Natural killer cell (primary cell): ENCODE data around the gene PBX2. TPM values are rescaled to one million over a fixed set of nuclear protein-coding genes. Genes with fewer than 3 reads are reported as not detected.

Experiments used
- ATAC-seq, 3 donors: fragments of 150-1000 bp in 2 of 3; fragments of 200-7000 bp in 1 of 3; cut with Tn5 transposase; 1 replicate in 1 of 3; 2 replicates in 2 of 3; pipeline ENCODE4 v1.10.0; 2021; ENCODE audit warnings: mild to moderate bottlenecking in 2 of 3, moderate library complexity in 2 of 3
- DNase-seq, 2 donors: peaks; one replicate each; pipeline versions ENCODE4 v3.0.0 to v3.0.0-alpha.2; 2013 to 2021; ENCODE audit warnings: mixed read lengths in 1 of 2
- H3K27ac ChIP-seq: one replicate; pipeline ENCODE4 v1.5.1; 2013; ENCODE audit warnings: mild to moderate bottlenecking, low read length
- H3K27me3 ChIP-seq: one replicate; pipeline ENCODE4 v1.6.1; 2013; ENCODE audit warnings: low read length; ENCODE audit not compliant: control insufficient read depth, insufficient read depth
- H3K36me3 ChIP-seq: one replicate; pipeline ENCODE4 v1.6.1; 2013; ENCODE audit warnings: low read length; ENCODE audit not compliant: control insufficient read depth, insufficient read depth
- H3K4me1 ChIP-seq: one replicate; pipeline ENCODE4 v1.6.1; 2013; ENCODE audit warnings: low read length; ENCODE audit not compliant: control insufficient read depth, insufficient read depth
- H3K4me3 ChIP-seq: one replicate; pipeline ENCODE4 v1.5.1; 2013; ENCODE audit warnings: low read length
- H3K9me3 ChIP-seq: one replicate; pipeline ENCODE4 v1.6.1; 2013; ENCODE audit warnings: low read length; ENCODE audit not compliant: control insufficient read depth, insufficient read depth
- H3K27ac Mint-ChIP-seq, 2 donors: one replicate each; pipeline ENCODE4 v1.8.0; 2022; ENCODE audit warnings: mild to moderate bottlenecking in 2 of 2, mixed read lengths in 2 of 2, moderate library complexity in 1 of 2
- H3K27me3 Mint-ChIP-seq, 2 donors: one replicate each; pipeline ENCODE4 v1.8.0; 2022; ENCODE audit warnings: low read depth in 2 of 2, mixed read lengths in 2 of 2
- H3K36me3 Mint-ChIP-seq: one replicate; pipeline ENCODE4 v1.8.0; 2022; ENCODE audit warnings: mixed read lengths
- H3K4me1 Mint-ChIP-seq, 2 donors: one replicate each; pipeline ENCODE4 v1.8.0; 2022; ENCODE audit warnings: mixed read lengths in 2 of 2
- H3K4me3 Mint-ChIP-seq: one replicate; pipeline ENCODE4 v1.8.0; 2022; ENCODE audit warnings: mild to moderate bottlenecking, moderate library complexity, mixed read lengths
- H3K9me3 Mint-ChIP-seq, 2 donors: one replicate each; pipeline ENCODE4 v1.8.0; 2022; ENCODE audit warnings: mixed read lengths in 2 of 2
- WGBS: methylation state at CpG from one replicate; pipeline ENCODE4 v1.1.7; 2013; ENCODE audit warnings: missing lambda C conversion rate; ENCODE audit not compliant: insufficient coverage; 5-methylcytosine and 5-hydroxymethylcytosine counted together
- intact Hi-C: fragments of 100-400 bp; cut with micrococcal nuclease; formaldehyde crosslinking; loops from one replicate; pipeline ENCODE4 v1.14.2; 2022
- total RNA-seq, 4 donors: library from RNA; stranded (reverse); fragments of 120-200 nt in 1 of 4; gene quantifications; one replicate each; pipeline versions ENCODE4 v1.2.3 to v1.2.4, GENCODE V29; 2013 to 2022
- TF ChIP-seq, protein P1 (sequence below): fragments of 200-600 bp; IDR thresholded peaks from one replicate; pipeline ENCODE4 v1.8.0; 2022; ENCODE audit warnings: antibody characterized with exemption

PBX2 gene
- total RNA-seq, 3 donors from 2014 or later (not counting 1 experiment from before 2014, with no cell fraction given): 111 to 116 (median 112) TPM

DNA sequence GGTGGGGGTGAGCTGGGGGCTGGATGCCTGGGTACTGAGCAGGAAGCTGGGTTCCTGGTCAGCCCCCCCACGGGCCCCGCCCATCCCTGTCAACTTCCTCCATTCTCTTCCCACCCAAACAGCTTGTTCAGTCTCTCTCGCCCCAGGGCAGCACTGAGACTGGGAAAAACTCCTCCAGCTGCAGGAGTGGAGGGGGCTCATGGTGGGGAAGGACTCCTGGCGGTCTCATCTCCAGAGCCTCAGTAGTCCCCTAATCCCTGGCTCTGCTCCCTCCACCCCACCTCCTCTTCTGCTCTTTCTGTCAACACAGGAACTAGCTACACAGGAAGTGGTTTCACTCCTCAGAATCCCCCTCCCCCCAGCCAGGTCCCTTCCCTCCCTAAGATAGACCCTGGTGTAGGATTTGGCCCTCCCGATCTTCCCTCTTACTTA lies 2.6 kb upstream of the PBX2 start, which contains the start of gene GPSM3:
Gene GPSM3 (minus strand): TSS at position 36 of the 432 bp plus-strand sequence. CDS start 130 bp downstream, outside the sequence.
- Histone ChIP-seq H3K27ac (peak within 1 kb of the TSS; percentile 99), H3K27me3 (no peaks in the 10 kb centered on the region), H3K4me3 (peak within 1 kb of the TSS; percentile 69), H3K4me1 (peaks cover 85% of the 10 kb centered on the region), H3K36me3 (peaks cover 10% of the 10 kb centered on the region), H3K9me3 (no peaks in the 10 kb centered on the region)
- peak; percentile 50 to 83 for DNase-seq
- Mint-ChIP-seq H3K27me3 (no peaks in the 10 kb centered on the region), H3K4me1 (peaks cover 66 to 86% of the 10 kb centered on the region in 2 donors), H3K27ac (peak within 1 kb of the TSS; percentile 99), H3K9me3 (no peaks in the 10 kb centered on the region), H3K4me3 (peak within 1 kb of the TSS; percentile 94), H3K36me3 (peaks cover 1% of the 10 kb centered on the region)
- no peak for ATAC-seq
- intact Hi-C loops: loop anchor here (10.0 kb wide), 1 partner anchor 218 kb away; the partner anchor contains the start of gene DXO
- 0% methylated on average over 4 of the region's 5 CpGs for WGBS
- TF ChIP-seq, protein P1, sequence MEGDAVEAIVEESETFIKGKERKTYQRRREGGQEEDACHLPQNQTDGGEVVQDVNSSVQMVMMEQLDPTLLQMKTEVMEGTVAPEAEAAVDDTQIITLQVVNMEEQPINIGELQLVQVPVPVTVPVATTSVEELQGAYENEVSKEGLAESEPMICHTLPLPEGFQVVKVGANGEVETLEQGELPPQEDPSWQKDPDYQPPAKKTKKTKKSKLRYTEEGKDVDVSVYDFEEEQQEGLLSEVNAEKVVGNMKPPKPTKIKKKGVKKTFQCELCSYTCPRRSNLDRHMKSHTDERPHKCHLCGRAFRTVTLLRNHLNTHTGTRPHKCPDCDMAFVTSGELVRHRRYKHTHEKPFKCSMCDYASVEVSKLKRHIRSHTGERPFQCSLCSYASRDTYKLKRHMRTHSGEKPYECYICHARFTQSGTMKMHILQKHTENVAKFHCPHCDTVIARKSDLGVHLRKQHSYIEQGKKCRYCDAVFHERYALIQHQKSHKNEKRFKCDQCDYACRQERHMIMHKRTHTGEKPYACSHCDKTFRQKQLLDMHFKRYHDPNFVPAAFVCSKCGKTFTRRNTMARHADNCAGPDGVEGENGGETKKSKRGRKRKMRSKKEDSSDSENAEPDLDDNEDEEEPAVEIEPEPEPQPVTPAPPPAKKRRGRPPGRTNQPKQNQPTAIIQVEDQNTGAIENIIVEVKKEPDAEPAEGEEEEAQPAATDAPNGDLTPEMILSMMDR: no peak

DNA sequence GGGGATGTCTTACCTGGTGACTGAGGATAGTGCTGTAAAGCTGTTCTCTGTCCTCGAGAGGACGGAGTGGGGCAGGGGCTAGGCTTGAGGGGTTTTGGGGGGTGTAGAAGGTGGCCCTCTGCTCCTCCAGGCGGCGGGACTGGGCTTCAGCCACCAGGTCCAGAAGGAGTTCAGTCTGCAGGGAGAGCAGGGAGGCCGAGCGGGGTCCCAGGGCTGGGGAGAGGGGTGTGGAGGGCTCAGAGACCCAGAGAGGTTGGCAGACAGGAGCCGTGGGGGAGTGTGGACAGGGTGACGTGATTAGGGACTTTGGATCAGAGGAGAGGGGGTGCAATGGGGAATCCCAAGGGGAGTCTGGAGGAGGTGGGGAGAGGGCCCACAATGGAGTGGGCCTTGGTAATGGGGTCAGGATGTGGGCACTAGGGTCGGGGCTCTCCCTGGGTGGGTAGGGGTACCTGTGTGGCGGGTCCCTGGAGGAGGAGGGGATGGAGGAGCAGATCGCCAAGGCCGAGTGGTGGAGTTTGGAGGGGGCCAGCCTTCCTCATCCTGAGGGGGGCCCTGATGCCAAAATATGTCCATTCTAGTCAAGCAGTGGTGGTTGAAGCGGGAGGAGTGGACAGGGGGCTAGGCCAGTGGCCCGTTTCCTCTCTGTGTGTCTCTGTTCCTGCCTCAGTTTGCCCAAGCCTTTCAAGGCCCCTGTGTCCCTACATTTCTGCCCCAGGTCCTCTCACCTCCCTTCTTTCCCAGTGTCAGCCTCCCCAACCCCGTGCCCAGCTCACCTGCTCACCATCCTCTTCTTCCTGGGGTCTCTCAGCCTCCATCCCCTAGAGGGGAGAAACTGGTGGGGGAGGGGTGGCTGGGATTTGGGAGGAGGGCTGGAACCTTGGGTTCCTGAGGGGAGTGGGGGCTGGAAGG lies 1.9 kb upstream of the PBX2 start:
- H3K27me3 ChIP-seq: no peaks in the 10 kb centered on the region
- no peaks in the 10 kb centered on the region for H3K9me3 ChIP-seq
- H3K4me1 ChIP-seq: peaks cover 87% of the 10 kb centered on the region
- H3K27ac Mint-ChIP-seq: peak overlapping the region; percentile 99
- intact Hi-C loops: loop anchor here (10.0 kb wide), 1 partner anchor 217 kb away; the partner anchor contains the start of gene DXO
- DNase-seq (peak in 1 of 2 donors; percentile 65), ATAC-seq (no peak)
- H3K36me3 ChIP-seq: peaks cover 17% of the 10 kb centered on the region
- H3K4me3 ChIP-seq: peak overlapping the region; percentile 69
- H3K27ac ChIP-seq: peak overlapping the region; percentile 99
- peak overlapping the region; percentile 94 for H3K4me3 Mint-ChIP-seq
- no peaks in the 10 kb centered on the region for H3K27me3 Mint-ChIP-seq
- peaks cover 8% of the 10 kb centered on the region for H3K36me3 Mint-ChIP-seq
- TF ChIP-seq, protein P1: no peak
- H3K4me1 Mint-ChIP-seq: peaks cover 70 to 90% of the 10 kb centered on the region in 2 donors
- H3K9me3 Mint-ChIP-seq: no peaks in the 10 kb centered on the region
- 19% methylated on average over 14 of the region's 15 CpGs for WGBS

DNA sequence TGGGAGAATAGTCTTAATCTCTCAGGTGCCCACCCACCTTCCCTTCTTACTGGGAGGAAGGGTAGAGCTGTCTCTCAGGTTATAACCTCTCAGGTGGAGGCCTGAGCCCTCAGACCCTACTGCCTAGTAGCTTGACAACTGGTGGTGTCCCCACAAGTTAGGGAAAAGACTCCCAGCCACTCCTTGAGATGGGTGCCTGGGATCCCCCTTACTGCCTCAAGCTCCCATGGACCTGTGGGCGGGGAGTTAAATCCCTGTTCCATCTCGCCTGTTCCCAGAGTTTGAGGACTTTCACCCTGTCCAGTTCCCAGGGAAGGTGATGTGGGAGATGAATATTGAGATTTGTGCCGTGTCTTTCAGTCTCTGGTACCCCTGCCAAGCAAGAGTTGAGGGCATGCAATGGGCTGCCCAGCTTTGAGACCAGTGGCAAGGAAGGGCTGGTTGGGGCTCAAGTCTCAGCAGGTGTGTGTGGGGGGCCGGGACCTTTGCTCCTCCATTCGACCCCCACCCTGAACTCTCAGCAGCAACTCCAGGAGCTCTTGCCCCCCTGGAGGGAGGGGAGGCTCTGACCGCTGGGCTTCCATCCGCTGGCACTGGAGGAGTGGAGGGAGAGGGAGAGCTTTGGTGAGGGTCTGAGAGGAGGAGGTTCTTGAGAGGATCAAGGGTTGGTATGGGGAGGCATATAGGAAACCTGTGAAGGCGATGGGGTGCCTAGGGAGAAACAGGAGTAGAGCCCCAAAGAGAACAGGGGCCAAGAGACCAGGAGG lies 1.1 kb upstream of the PBX2 start:
- H3K4me1 ChIP-seq: peaks cover 85% of the 10 kb centered on the region
- TF ChIP-seq, protein P1: no peak
- Mint-ChIP-seq H3K4me3 (peak overlapping the region; percentile 94), H3K9me3 (no peaks in the 10 kb centered on the region), H3K4me1 (peaks cover 68 to 90% of the 10 kb centered on the region in 2 donors), H3K36me3 (peaks cover 16% of the 10 kb centered on the region), H3K27me3 (no peaks in the 10 kb centered on the region), H3K27ac (peak overlapping the region; percentile 99)
- intact Hi-C loops: loop anchor here (1.0 to 10.0 kb wide), 2 partner anchors 13 to 216 kb away; partner anchors contain the start of genes DXO and RNF5
- DNase-seq: peak in 1 of 2 donors; percentile 30
- peak overlapping the region; percentile 69 for H3K4me3 ChIP-seq
- H3K27me3 ChIP-seq: no peaks in the 10 kb centered on the region
- WGBS: 57% methylated on average over 7 of the region's 8 CpGs
- H3K27ac ChIP-seq: peak overlapping the region; percentile 99
- H3K36me3 ChIP-seq: peaks cover 25% of the 10 kb centered on the region
- no peaks in the 10 kb centered on the region for H3K9me3 ChIP-seq
- ATAC-seq: no peak
